GM19468 (cell line): ENCODE results near the gene CEP112.
"Not testable (repeated sequence)": the region's sequence is repeated elsewhere in the genome, so short reads cannot be mapped to it uniquely, and the experiment has no call there.

ENCODE experiments used
- ATAC-seq: cut with Tn5 transposase; IDR thresholded peaks from one replicate; pipeline ENCODE4 v1.9.1; 2021; ENCODE audit warnings: mild to moderate bottlenecking, moderate library complexity, moderate number of reproducible peaks; ENCODE audit not compliant: unreplicated experiment; ENCODE audit errors: extremely low read depth

CEP112 gene

DNA sequence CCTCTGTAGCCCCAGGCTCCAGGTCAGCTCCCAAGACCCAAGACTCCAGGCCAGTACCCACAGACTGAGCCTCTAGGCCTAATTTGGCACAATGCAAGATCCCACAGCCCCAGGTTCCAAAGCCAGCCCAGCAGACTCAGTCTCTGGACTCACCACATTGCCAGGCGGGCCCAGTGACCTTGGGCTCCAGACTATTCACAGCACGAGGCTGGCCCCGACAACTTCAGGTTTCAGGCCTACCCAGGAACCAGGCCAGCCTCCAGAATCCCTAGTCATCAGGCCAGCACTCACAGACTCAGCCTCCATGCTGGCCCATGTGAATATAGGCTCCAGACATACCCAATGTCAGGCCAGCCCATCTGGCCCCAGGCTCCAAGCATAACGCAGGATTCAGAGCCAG is 103.8 kb downstream of the CEP112 start:
- ATAC-seq = no peak

- no peak for ATAC-seq
Observed at GRCh38 chr17:66087073-66087472, 104.9 kb downstream of the CEP112 start.

DNA sequence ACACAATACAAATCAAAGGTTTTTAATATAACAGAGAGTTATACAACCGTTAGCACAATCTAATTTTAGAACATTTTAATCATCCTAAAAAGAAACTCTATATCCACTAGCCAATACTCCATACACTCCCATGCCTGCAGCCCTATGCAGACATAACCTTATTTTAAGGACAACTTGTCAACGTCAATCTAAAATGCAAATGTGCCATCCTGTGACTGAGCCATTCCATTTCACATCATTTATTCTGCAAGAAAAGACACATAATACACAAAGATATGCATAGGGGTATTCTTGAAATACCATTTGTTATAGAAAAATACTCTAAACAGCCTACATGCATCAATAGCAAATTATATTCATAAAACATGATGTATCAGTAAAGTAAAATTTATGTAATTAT is 106.7 kb downstream of the CEP112 start:
- no peak for ATAC-seq

- ATAC-seq = not testable (repeated sequence)
Observed at GRCh38 chr17:66080670-66081069, 111.3 kb downstream of the CEP112 start.

GRCh38 chr17:66076546-66077190 is 115.3 kb downstream of the CEP112 start:
- no peak for ATAC-seq

- ATAC-seq = no peak
Observed at GRCh38 chr17:66073384-66073783, 118.5 kb downstream of the CEP112 start.

DNA sequence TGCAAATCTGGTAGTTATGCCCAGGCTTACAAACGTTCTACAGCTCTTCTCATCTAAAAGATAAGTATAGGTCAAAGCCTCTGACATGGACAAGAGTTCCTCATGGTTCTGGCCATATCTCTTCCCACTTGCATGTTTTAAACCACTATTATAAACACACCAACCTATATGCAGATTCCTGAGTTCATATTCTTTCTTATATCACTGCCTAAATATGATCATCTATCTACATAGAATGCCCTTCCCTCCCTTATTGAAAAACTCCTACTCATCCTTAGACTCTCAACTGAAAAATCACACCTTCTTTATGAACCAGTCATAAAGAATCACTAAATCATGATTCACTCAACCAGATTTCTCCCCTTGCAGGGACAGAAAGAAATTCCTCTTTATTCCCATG is 128.2 kb downstream of the CEP112 start:
- no peak for ATAC-seq

DNA sequence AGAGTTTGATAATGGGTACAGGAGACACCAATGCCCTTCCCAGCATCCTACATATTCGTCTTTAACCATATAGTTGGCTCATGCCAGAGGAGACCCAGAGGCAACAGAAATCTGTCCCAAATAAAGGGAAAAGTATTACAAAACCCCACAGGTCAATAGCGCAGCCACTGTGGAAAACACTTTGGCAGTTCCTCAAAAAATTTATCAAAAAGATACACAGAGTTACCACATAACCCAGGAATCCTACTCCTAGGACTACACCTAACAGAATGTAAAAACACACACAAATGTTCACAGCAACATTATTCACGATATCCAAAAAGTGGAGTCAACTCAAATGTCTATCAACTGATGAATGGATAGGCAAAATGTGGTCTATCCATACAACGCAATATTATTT is 135.8 kb downstream of the CEP112 start:
- ATAC-seq = no peak

DNA sequence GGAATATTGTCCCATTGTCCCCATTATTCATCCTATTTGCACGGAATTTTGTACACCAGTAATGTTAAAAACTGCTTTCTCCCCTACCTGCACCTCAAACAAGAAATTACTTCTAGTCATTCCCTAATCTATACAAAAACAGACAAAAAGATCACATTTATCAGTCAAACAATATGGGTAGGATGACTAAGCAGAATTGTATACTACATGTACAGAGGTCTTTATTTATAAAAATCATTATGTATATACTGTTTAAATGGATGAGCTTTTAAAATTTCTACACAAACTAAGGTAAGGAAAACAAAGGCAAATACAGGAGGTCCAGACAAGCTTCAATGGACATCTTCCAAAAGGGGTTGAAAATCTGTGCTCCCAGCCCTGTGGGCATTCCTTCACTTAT is 137.7 kb downstream of the CEP112 start:
- no peak for ATAC-seq

DNA sequence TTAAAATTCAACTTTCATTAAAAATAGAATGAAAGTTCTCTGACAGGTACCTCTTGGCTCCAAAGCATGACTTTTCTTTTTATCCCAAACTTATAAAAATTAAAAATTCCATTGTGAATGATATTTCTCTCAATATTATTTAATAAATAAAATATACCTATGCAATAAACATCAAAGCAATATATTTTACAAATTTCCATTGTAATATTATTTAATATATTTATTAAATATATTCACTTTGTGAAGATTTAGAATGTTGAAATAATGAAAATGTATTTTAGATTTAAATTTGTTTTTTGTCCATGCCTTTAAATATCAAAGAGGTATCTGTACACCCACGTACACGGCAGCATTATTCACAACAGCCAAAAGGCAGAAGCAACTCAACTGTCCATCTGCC is 147.8 kb downstream of the CEP112 start:
- ATAC-seq = no peak

GRCh38 chr17:66043419-66043818 is 148.5 kb downstream of the CEP112 start:
- ATAC-seq = no peak

DNA sequence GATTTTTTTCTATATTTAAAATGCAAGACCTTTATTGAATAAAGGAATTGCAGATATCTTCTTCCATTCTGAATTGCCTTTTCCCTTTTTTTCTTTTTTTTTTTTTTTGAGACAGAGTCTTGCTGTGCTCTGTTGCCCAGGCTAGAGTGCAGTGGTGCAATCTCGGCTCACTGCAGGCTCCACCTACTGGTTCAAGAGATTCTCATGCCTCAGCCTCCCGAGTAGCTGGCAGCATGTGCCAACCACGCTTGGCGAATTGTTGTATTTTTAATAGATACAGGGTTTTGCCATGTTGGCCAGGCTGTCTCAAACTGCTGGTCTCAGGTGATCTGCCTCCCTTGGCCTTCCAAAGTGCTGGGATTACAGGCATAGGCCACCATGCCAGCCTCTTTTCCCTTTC is 151.5 kb downstream of the CEP112 start:
- ATAC-seq = no peak

DNA sequence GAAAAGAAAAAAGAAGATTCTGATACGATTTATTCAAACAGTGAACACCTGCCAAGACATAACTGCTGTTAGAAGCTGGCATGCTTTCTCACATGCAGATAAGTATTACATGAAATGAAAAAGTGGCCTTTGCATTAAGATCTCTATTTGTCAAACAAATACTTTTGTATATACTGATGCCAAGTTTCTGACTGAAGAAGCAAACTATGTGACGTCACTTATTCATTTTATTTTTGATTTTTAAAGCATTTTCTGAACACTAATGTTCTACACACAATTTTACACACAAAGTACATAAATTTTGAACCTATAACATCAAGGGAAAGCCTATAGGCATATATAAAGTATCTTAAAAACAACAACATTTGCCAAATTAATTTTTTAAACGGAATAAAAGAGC is 153.8 kb downstream of the CEP112 start:
- no peak for ATAC-seq

DNA sequence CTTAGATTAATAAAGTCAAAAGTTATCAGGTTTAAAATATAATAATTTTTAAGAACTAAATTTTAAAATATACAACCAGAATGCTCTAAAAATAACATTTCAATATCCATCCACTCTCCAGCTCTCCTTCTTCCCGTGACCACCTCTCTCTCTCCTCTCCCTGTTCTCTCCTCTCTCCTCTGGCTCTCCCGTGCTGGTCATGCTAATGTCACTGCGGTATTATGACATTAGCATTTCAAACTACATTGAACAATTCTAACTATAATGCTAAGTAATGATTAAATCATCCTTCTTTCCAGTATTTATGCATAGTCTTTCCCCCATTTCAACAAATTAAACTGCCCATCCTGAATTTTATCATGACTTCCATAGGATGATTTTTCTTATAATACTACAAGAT is 154.7 kb downstream of the CEP112 start:
- ATAC-seq = no peak

DNA sequence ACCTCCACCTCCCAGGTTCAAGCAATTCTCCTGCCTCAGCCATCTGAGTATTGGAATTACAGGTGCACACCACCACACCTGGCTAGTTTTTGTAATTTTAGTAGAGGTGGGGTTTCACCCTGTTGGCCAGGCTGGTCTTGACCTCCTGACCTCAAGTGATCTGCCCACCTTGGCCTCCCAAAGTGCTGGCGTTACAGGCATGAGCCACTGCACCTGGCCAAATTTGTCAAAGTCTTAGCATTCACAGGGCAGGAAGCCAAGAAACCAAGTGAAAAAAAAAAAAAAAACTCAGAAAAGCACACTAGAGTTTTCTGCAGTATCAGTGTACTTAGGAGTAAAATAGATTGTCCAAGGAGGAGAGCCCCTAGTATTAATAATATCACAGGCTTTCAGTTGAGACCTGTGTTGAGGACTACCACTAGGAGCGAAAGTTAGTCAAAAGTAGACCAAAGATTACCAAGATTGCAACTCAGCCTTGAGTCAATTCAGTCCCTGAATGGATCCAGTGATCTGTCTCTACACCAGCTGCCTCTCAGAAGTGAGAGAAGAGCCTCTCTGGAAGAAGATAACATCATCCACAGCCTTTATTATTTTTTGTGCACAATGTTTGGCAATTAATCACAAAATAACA is 159.7 kb downstream of the CEP112 start:
- ATAC-seq = no peak

DNA sequence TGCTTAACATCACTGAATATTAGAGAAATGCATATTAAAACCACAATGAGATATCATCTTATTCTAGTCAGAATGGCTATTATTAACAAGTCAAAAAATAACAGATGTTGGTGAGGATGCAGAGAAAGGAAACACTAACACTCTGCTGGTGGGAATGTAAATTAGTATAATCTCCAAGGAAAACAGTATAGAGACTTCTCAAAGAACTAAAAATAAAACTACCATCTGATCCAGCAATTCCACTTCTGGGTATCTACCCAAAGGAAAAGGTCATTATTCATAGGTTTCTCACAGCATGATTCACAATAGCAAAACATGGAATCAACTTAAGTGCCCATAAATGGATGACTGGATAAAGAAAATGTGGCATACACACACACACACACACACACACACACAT is 166.4 kb downstream of the CEP112 start:
- no peak for ATAC-seq

DNA sequence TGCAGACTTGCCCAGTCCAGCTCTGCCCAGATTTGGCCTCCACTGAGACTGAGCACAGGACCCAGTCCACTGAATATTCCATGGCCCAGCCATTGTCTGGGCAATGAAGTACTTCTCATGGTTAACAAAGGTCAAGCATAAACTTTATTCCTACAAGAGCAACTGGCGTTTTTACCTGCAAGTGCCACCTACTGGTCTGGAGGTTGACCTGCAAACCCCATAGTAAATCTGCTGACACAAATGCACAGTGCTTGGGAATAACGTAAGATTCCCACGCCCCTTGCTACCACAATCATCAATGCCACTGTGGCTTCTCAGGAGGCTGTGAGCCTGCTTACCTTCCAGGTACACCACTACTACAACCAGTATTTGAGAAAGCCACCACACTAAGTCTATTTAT is 170.2 kb downstream of the CEP112 start:
- no peak for ATAC-seq

DNA sequence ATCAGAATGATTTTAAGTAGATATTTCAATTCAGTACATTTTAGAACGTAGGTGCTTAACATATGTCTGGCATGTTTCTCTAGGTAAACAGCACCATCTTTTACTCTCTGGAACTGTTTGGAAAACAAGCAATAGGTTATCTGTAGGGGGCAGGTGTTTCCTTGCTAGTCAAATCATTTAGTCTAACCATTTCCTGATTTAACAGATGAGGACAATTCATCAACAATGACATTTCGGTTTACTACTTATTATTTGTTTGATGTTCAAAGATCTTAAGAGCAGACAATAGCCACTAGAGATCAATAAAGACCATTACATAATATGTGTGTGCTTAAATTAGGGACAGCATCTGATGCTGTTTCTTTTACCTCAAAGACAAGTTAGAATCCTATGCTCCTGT is 173.1 kb downstream of the CEP112 start:
- ATAC-seq = no peak

GRCh38 chr17:66016231-66016630 is 175.7 kb downstream of the CEP112 start:
- no peak for ATAC-seq

GRCh38 chr17:66008680-66009079 is 183.3 kb downstream of the CEP112 start:
- ATAC-seq = no peak

- no peak for ATAC-seq
Observed at GRCh38 chr17:66006654-66007053, 185.3 kb downstream of the CEP112 start.

DNA sequence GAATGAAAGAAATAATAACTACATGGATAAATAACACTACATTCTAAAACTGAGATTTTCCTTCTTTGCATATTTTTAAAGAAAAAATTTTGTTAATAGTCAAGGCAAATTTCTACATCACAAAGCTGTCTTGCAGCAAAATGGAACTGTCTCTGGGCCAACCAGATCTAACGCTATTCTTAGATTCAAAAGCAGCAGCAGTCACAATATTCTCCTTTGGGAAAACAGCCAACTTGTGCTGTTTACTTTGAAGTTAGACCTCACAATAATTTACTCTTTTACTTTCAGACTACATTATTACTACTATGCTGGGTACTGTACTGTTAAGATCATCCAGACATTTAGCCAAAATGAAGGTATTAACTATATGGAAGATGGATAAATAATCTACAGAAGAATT is 189.1 kb downstream of the CEP112 start:
- ATAC-seq = no peak
